Amygdala (tissue), 56 donors: ENCODE results near the gene CGB2.

Experiments
- DNase-seq, 56 donors: peaks; one replicate each; lab custom pipeline; 2025; lab: John Stamatoyannopoulos, UW

The CGB2 gene

GRCh38 chr19:49031642-49032301 lies at the start of gene CGB2:
TSS of gene CGB2 (plus strand) at chr19:49031890. CDS start at chr19:49032096, 206 bp downstream.
- peak in 1 of 56 donors; percentile 5 for DNase-seq

GRCh38 chr19:48982280-48982679 lies 49.4 kb upstream of the CGB2 start:
- DNase-seq: no peak

- no peak for DNase-seq
Observed at GRCh38 chr19:48985711-48986110, 46.0 kb upstream of the CGB2 start.

- no peak for DNase-seq
Observed at GRCh38 chr19:48986211-48986610, 45.5 kb upstream of the CGB2 start.

GRCh38 chr19:48987323-48987722 lies 44.4 kb upstream of the CGB2 start:
- DNase-seq: no peak

GRCh38 chr19:48988286-48988685 lies 43.4 kb upstream of the CGB2 start:
- DNase-seq: no peak

- no peak for DNase-seq
Observed at GRCh38 chr19:48988860-48989259, 42.8 kb upstream of the CGB2 start.

- peak in 15 of 56 donors; percentile 5 to 47 (median 17) for DNase-seq
Observed at GRCh38 chr19:48989701-48990291, 41.9 kb upstream of the CGB2 start.

- no peak for DNase-seq
Observed at GRCh38 chr19:48990400-48990799, 41.3 kb upstream of the CGB2 start.

- no peak for DNase-seq
Observed at GRCh38 chr19:48991011-48991609, 40.6 kb upstream of the CGB2 start.

- peak in 21 of 56 donors; percentile 8 to 44 (median 28) for DNase-seq
Observed at GRCh38 chr19:48991873-48992580, 39.7 kb upstream of the CGB2 start.

- peak in 16 of 56 donors; percentile 6 to 74 (median 56) for DNase-seq
Observed at GRCh38 chr19:48992581-48993174, 39.0 kb upstream of the CGB2 start.

- peak; percentile 96 to 100 (median 99) for DNase-seq
Observed at GRCh38 chr19:48993175-48994034, 38.3 kb upstream of the CGB2 start, which contains the start of the genes GYS1 and RUVBL2. TSS of gene GYS1 (minus strand) at chr19:48993309. CDS start at chr19:48993112, 197 bp downstream. TSS of gene RUVBL2 (plus strand) at chr19:48993887. CDS start at chr19:48993912, 25 bp downstream.

GRCh38 chr19:48994035-48994386 lies 37.7 kb upstream of the CGB2 start:
- DNase-seq: no peak

GRCh38 chr19:48997972-48998371 lies 33.7 kb upstream of the CGB2 start:
- DNase-seq: no peak

GRCh38 chr19:48999481-49000325 lies 32.0 kb upstream of the CGB2 start:
- peak in 8 of 56 donors; percentile 4 to 28 (median 12) for DNase-seq

GRCh38 chr19:49004133-49004532 lies 27.6 kb upstream of the CGB2 start:
- DNase-seq: no peak

GRCh38 chr19:49004964-49005614 lies 26.6 kb upstream of the CGB2 start:
- no peak for DNase-seq
